ENCODE data around the gene SLC25A36.
"Not testable (repeated sequence)": the region's sequence is repeated elsewhere in the genome, so short reads cannot be mapped to it uniquely, and the experiment has no call there.

The SLC25A36 gene

GRCh38 chr3:140931801-140932200 is 9.8 kb upstream of the SLC25A36 start:
- DNase-seq (ENCODE audit: low read depth), result no peak

DNA sequence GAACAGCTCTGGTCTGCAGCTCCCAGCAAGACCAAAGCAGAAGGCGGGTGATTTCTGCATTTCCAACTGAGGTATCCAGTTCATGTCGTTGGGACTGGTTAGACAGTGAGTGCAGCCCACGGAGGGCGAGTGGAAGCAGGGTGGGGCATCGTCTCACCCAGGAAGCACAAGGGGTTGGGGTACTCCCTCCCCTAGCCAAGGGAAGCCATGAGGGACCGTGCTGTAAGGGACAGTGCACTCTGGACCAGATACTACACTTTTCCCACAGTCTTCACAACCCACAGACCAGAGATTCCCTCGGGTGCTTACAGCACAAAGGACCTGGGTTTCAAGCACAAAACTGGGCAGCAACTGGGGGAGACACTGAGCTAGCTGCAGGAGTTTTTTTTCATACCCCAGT is 8.5 kb upstream of the SLC25A36 start:
- no peak for DNase-seq (ENCODE audit: low read depth)

DNA sequence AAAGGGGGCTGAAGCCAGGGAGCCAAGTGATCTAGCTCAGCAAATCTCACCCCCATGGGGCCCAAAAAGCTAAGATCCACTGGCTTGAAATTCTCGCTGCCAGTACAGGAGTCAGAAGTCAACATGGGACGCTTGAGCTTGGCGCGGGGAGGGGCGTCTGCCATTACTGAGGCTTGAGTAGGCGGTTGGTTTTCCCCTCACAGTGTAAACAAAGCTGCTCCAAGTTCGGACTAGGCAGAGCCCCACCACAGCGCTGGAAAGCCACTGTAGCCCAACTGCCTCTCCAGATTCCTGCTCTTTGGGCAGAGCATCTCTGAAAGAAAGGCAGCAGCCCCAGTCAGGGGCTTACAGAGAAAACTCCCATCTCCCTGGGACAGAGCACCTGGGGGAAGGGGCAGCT is 8.1 kb upstream of the SLC25A36 start:
- DNase-seq (ENCODE audit: low read depth), result no peak

DNA sequence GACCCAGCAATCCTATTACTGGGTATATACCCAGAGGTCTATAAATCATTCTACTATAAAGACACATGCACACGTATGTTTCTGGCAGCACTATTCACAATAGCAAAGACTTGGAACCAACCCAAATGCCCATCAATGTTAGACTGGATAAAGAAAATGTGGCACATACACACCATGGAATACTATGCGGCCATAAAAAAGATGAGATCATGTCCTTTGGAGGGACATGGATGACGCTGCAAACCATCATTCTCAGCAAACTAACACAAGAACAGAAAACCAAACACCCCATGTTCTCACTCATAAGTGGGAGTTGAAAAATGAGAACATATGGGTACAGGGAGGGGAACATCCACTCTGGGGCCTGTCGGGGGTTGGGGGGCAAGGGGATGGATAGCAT is 2.3 kb upstream of the SLC25A36 start:
- DNase-seq (ENCODE audit: low read depth), result not testable (repeated sequence)

DNA sequence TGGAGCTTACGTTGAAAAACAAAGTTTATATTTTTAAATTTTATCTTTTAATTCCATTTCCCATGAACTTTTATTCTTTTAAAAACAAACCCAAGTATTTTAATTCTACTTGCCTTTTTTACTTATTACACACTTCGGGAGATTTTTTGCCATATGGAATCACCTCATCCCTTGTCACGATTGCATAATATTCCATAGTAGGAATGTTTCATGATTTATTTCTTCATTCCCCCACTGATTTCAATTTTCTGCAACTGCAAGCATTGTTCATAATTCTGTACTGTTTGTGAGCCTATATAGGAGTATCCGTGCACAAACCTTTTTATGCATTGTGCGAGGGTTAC is 574 bp upstream of the SLC25A36 start:
- no peak for DNase-seq (ENCODE audit: low read depth)

DNA sequence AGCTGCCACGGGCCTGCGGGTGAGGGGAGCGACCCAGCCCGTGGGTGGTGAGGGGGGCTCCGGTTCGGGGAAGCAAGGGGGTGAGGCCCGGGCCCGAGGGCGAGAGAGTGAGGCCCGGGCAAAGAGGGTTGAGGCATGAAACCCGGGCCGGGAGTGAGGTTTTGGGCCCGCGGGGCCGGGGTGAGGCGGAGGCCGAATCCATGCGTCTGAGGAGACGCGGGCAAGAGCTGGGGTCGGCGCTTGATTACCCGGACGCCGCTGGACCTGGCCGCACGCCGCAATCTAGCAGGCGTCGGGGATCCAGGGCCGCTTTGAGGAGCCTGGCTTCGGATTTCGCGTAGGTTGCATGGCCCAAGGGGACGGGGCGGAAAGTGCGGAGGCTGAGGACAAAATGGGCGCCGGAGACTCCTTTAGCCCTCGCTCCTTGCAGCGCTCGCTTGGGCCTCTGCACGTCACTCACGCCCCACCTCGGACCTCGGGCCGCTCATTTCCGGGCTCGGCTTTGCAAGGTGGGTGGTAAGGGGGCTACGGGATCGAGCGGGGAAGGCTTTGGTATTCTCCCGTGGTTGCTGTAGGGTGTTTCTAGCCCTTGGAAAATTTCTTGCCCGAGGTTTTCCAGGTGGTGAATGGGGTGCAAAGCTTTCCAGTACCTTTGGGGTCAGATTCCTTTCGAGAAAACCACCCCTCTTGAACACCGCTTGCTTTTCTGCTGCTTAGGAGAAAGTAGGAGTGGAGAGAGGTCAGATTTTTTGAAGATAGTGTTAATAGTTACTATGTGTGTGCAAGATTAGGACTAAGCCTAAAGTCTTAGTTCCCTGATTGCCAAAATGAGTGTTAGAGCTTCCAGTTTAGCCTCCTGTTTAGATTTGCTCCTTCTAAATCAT is 827 bp downstream of the SLC25A36 start:
- DNase-seq (ENCODE audit: low read depth), result peak; percentile 9

- DNase-seq (ENCODE audit: low read depth), result no peak
Measured at GRCh38 chr3:140943781-140944552, 2.3 kb downstream of the SLC25A36 start.

- no peak for DNase-seq (ENCODE audit: low read depth)
Measured at GRCh38 chr3:140948460-140949249, 7.0 kb downstream of the SLC25A36 start.

DNA sequence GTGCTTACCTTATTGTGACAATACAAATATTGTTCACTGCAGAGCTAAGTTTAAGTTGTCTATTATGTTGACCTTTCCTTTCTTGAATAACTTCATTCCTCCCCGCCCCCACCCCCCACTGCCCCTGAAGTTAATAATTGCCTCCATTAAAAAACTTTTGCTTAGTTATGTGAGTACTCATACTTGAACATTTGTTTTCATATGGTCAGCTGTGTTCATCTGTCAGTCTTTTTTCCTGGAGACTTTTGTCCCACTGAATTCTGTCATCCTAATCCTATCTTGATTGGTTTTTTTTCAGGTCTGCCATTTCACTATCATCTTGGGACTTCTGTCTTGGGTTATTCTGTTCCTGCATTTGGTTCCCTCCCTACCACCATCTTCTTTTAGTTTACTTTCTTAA is 8.5 kb downstream of the SLC25A36 start:
- DNase-seq (ENCODE audit: low read depth), result no peak

DNA sequence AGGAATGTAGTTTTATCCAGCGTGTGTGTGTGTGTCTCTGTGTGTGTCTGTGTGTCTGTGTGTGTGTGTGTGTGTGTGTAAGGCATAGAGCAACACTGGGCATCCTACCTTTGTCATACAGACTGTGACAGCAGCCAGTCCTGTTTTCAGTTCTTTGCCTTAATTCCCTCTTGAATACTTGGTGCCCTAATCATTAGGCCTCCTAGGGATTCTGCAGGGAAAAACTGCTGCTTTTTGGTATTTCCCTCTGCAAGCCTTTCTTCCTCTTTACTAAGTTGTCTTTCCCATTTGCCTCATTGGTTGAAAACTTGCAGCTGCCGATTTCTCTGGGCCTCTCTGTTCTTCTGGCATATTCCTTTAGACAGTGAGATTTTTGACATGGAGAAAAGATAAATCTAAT is 9.2 kb downstream of the SLC25A36 start:
- no peak for DNase-seq (ENCODE audit: low read depth)

DNA sequence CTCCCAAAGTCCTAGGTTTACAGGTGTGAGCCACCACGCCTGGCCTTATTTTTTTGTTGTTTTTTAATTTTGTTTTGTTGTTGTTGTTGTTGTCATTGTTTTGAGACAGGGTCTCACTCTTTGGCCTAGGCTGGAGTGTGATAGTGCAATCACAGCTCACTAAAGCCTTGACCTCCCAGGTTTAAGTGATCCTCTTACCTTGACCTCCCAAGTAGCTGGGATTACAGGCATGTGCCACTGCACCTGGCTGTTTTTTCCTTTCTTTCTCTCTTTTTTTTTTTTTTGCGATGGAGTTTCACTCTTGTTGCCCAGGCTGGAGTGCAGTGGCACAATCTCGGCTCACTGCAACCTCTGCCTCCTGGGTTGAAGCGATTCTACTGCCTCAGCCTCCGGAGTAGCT is 10.1 kb downstream of the SLC25A36 start:
- DNase-seq (ENCODE audit: low read depth), result not testable (repeated sequence)

- DNase-seq (ENCODE audit: low read depth), result no peak
Measured at GRCh38 chr3:140953028-140953960, 11.7 kb downstream of the SLC25A36 start.

DNA sequence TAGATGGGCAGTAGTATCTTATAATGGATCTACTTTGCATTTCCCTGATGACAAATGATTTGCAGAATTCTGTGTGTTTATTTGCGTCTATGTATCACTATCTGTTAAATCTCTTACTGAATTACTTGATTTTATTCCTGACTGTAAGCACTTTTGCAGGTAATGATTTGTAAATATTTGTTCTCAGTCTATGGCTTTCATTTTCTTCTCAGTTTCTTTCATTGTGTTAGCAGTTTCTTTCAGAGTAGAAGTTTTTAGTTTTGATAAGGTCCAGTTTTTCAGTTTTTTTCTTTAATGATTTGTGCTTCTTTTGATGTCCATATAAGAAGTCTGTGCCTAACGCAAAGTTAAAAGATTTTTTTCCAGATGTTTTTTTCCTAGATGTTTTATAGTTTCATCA is 12.9 kb downstream of the SLC25A36 start:
- DNase-seq (ENCODE audit: low read depth), result no peak

DNA sequence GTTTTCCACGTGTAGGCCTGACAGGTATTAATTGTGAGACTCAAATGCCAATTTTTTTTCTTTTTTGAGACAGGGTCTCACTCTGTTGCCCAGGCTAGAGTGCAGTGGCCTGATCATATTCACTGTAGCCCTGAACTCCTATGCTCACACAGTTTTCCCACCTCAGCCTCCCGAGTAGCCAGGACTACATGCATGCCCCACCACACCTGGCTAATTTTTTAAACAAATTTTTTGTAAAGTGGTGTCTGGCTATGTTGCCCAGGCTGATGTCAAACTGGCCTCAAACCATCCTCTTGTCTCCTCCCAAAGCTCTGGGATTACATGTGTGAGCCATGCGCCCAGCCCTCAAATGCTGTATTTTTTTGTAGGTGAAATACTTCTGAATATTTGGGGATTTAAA is 14.0 kb downstream of the SLC25A36 start:
- DNase-seq (ENCODE audit: low read depth), result no peak

DNA sequence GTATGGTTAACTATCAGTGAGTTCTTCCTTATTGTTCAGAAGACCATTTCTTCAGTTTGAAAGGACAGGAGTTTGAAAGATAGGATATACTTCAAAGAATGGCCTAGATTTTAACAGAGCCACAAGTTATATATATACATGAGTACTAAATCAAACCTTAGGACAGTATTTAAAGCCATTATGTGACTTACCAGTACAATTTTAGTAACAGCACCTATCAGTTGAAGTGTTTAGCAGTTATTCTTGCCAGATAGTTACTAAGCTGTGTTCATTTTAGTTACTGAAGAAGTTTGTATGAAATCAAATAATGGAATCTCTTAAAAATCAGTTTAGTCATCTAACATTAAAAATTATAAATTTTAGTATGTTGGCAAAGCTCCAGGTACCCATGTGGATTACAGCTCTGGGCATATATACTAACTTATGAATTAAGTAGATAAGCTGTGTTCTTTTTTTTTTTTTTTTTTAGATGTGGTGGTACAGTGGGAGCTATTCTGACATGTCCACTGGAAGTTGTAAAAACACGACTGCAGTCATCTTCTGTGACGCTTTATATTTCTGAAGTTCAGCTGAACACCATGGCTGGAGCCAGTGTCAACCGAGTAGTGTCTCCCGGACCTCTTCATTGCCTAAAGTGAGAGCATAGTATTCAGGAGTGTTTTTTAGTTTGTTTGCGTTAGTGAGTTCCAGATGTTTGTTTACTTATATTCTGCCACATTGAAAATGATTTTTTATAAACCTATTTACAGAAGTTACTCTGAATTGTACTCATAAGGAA is 14.6 kb downstream of the SLC25A36 start:
- no peak for DNase-seq (ENCODE audit: low read depth)

- no peak for DNase-seq (ENCODE audit: low read depth)
Measured at GRCh38 chr3:140972833-140973232, 31.2 kb downstream of the SLC25A36 start.

DNA sequence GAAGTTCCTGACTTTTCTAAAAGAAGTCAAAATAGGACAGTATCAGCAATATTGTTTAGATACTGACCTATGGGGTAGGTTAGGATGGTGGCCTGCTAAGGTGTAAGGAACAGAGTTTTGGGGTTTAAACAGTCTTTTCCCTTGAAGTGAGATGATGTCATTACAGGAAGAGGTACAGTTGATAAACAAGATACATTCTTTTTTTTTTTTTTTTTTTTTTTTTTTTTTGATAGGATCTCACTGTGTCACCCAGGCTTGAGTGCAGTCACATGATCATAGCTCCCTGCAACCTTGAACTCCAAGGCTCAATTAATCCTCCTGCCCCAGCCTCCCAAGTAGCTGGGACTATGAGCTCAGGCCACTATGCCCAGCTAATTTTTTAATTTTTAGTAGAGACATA is 33.3 kb downstream of the SLC25A36 start:
- DNase-seq (ENCODE audit: low read depth), result no peak

GRCh38 chr3:140980663-140981062 is 39.0 kb downstream of the SLC25A36 start:
- no peak for DNase-seq (ENCODE audit: low read depth)

DNA sequence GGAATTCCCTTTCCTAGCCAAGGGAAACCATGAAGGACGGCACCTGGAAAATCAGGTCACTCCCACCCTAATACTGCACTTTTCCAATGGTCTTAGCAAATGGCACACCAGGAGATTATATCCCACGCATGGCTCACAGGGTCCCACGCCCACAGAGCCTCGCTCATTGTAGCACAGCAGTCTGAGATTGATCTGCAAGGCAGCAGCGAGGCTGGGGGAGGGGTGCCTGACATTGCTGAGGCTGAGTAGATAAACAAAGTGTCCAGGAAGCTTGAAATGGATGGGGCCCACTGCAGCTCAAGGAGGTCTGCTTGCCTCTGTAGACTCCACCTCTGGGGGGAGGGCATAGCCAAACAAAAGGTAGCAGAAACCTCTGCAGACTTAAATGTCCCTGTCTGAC is 46.2 kb downstream of the SLC25A36 start:
- not testable (repeated sequence) for DNase-seq (ENCODE audit: low read depth)

- DNase-seq (ENCODE audit: low read depth), result no peak
Measured at GRCh38 chr3:140994316-140994715, 52.7 kb downstream of the SLC25A36 start.

DNA sequence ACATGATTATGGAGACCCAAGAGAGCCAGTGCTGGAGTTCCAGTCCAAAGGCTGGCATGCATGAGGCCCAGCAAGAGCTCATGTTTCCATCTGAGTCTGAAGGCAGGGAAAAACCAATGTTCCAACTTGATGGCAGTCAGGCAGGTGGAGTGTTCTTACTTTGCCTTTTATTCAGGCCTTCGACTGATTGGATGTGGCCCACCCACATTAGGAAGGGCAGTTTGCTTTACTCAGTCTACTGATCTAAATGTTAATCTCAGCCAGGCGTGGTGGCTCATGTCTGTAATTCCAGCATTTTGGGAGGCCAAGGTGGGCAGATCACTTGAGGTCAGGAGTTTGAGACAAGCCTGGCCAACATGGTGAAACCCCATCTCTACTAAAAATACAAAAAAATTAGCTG is 53.2 kb downstream of the SLC25A36 start:
- DNase-seq (ENCODE audit: low read depth), result not testable (repeated sequence)
